Measurements from ENCODE around the gene TANK.
A peak's percentile ranks its signal among the peaks of the same experiment; 100 is the strongest.

The TANK gene

GRCh38 chr2:161138429-161138828, 21.8 kb upstream of the TANK start:
- Mint-ChIP-seq H3K27me3 (no peaks in the 10 kb centered on the region), H3K9me3 (no peaks in the 10 kb centered on the region), H3K36me3 (ENCODE audit: insufficient read depth) (peaks cover 10% of the 10 kb centered on the region), H3K4me1 (peaks cover 68% of the 10 kb centered on the region), H3K27ac (ENCODE audit: low read depth) (peak overlapping the region; percentile 97), H3K4me3 (peak overlapping the region; percentile 91)
- DNase-seq (ENCODE audit: low spot score in 2 of 2), result peak in 1 of 2 donors; percentile 13
- peak; percentile 31 for ATAC-seq (replicated peaks; ENCODE audit: extremely low read depth, poor library complexity, severe bottlenecking)

DNA sequence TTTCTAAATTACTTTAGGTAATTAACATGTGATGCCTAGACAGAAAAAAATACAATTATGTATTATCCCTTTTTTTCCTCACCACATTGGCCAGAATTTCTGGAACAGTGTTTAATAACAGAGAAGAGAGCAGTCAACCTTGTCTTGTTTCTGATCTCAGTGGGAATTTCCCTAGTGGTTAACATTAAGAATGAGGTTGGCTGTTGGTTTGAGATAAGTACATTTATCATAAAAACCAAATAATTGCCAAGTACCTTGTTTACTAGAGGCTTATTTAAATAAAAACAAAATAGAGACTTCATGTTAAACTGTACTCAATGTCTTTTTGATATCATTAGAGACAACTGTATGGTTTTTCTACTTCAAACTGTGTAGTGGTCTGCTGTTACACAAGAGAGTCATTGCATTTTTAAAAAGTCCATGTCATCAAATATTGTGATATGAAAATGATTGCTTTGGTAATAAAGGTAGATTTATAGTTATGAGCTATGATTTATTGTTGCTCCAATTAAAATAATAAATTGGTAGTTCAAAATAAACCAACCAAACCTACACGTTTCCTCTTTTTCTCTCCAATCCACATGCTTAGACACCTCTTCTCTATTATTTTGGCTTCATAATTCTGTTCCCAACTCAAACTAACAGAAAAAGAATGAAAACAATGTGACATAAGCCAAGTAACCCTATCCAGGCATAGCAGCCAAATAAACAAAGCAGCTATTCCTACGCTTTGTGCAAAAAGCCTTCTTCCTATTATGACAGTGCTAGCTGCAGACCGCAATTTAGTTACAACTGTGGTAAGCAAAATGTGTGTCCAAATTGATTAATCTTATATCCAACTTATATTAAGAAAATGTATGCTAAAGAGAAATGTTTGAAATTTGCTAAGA, 20.9 kb upstream of the TANK start:
- Mint-ChIP-seq H3K27ac (ENCODE audit: low read depth) (peak overlapping the region; percentile 97), H3K4me1 (peaks cover 77% of the 10 kb centered on the region), H3K9me3 (no peaks in the 10 kb centered on the region), H3K4me3 (peak overlapping the region; percentile 91), H3K36me3 (ENCODE audit: insufficient read depth) (peaks cover 10% of the 10 kb centered on the region), H3K27me3 (no peaks in the 10 kb centered on the region)
- DNase-seq (ENCODE audit: low spot score in 2 of 2), result no peak
- peak; percentile 55 for ATAC-seq (replicated peaks; ENCODE audit: extremely low read depth, poor library complexity, severe bottlenecking)

DNA sequence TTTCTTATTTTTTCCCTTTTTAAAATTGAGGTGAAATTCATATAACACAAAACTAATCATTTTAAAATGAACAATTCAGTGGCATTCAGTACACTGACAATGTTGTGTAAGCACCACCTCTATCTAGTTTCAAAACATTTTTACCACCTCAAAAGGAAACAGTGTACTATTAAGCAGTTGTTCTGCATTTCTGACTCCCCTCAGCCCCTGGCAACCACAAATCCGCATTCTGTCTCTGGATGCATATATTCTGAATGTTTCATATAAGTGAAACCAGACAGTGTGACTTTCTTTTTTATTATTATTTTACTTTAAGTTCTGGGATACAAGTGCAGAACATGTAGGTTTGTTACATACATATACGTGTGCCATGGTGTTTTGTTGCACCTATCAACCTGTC, 19.2 kb upstream of the TANK start:
- DNase-seq (ENCODE audit: low spot score in 2 of 2) (peak in 1 of 2 donors; percentile 17), ATAC-seq (replicated peaks; ENCODE audit: extremely low read depth, poor library complexity, severe bottlenecking) (peak; percentile 17)
- H3K9me3 Mint-ChIP-seq, result no peaks in the 10 kb centered on the region
- peak overlapping the region; percentile 61 for H3K4me3 Mint-ChIP-seq
- H3K36me3 Mint-ChIP-seq (ENCODE audit: insufficient read depth), result peaks cover 10% of the 10 kb centered on the region
- peaks cover 86% of the 10 kb centered on the region for H3K4me1 Mint-ChIP-seq
- no peaks in the 10 kb centered on the region for H3K27me3 Mint-ChIP-seq
- H3K27ac Mint-ChIP-seq (ENCODE audit: low read depth), result peak overlapping the region; percentile 97

DNA sequence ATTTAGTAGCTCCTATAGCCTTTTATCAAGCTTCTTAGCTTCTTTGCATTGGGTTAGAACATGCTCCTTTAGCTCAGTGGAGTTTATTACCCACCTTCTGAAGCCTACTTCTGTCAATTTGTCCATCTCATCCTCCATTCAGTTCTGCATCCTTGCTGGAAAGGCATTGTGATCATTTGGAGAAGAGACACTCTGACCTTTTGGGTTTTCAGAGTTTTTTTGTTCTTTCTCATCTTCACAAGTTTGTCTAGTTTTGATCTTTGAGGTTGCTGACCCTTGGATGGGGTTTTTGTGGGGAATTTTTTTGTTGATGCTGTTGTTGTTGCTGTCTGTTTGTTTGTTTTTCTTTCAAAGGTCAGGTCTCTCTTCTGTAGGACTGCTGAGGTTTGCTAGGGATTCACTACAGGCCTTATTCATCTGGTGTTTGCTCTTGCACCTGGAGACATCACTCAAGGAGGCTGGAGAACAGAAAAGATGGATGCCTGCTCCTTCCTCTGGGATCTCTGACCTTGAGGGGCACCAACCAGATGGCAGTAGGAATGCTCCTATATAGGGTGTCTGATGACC, 13.9 kb upstream of the TANK start:
- no peak for ATAC-seq (replicated peaks; ENCODE audit: extremely low read depth, poor library complexity, severe bottlenecking)
- Mint-ChIP-seq H3K9me3 (peaks cover 8% of the 10 kb centered on the region), H3K4me1 (peaks cover 68% of the 10 kb centered on the region), H3K27me3 (no peaks in the 10 kb centered on the region), H3K4me3 (no peak overlapping the region), H3K36me3 (ENCODE audit: insufficient read depth) (peaks cover 8% of the 10 kb centered on the region), H3K27ac (ENCODE audit: low read depth) (no peak overlapping the region)
- no peak for DNase-seq (ENCODE audit: low spot score in 2 of 2)

DNA sequence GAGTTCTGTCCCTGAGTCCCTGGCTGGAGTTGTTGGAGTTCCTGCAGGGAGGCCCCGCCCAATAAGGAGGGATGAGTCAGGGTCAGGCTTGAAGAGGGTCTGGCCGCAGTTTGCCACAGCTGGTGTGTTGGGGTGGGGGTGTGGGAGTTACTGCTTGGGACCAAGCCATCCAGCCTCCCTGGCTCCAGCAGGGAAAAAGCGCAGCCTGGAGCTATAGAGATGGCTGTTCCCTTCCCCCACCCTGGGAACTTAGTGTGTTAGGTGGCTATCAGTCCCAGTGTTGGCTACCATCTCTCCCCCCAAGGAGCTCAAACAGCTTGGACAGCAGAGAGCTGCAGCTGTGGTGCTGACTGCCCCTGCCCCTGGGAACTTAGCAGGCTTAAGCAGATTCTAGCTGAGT, 13.2 kb upstream of the TANK start:
- Mint-ChIP-seq H3K9me3 (peaks cover 14% of the 10 kb centered on the region), H3K36me3 (ENCODE audit: insufficient read depth) (peaks cover 9% of the 10 kb centered on the region), H3K4me1 (peaks cover 65% of the 10 kb centered on the region), H3K4me3 (no peak overlapping the region), H3K27ac (ENCODE audit: low read depth) (no peak overlapping the region), H3K27me3 (no peaks in the 10 kb centered on the region)
- DNase-seq (ENCODE audit: low spot score in 2 of 2) (no peak), ATAC-seq (replicated peaks; ENCODE audit: extremely low read depth, poor library complexity, severe bottlenecking) (no peak)

DNA sequence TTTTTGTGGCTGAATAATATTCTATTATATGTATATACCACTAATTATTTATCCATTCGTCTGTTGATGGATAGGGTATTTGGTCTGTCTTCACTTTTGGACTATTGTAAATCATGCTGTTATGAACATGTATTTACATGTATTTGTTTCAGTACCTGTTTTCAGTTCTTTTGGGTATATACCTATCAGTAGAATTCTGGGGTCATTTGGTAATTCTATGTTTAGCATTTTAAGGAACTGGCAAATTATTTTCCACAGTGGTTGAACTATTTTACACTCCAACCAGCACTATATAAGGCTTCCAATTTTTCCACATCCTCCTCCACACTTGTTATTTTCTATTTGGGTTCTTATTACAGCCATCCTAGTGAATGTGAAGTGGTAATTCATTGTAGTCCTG, 12.4 kb upstream of the TANK start:
- Mint-ChIP-seq H3K36me3 (ENCODE audit: insufficient read depth) (peaks cover 9% of the 10 kb centered on the region), H3K27me3 (no peaks in the 10 kb centered on the region), H3K27ac (ENCODE audit: low read depth) (no peak overlapping the region), H3K4me3 (no peak overlapping the region), H3K9me3 (peaks cover 19% of the 10 kb centered on the region), H3K4me1 (peaks cover 58% of the 10 kb centered on the region)
- no peak for DNase-seq (ENCODE audit: low spot score in 2 of 2)
- ATAC-seq (replicated peaks; ENCODE audit: extremely low read depth, poor library complexity, severe bottlenecking), result no peak

DNA sequence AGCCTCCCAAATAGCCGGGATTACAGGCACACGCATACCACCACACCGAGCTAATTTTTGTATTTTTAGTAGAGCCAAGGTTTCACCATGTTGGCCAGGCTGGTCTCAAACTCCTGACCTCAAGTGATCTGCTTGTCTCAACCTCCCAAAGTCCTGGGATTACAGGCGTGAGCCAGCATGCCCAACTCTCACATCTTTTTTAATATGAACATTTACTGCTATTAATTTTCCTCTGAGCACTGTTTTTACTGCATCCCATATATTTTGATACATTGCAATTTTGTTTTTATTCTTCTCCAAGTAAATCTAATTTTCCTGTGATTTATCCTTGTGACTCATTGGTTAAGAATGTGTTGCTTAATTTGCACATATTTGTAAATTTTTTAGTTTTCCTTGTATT, 9.5 kb upstream of the TANK start:
- no peaks in the 10 kb centered on the region for H3K27me3 Mint-ChIP-seq
- ATAC-seq (replicated peaks; ENCODE audit: extremely low read depth, poor library complexity, severe bottlenecking) (no peak), DNase-seq (ENCODE audit: low spot score in 2 of 2) (no peak)
- H3K4me3 Mint-ChIP-seq, result no peak overlapping the region
- H3K36me3 Mint-ChIP-seq (ENCODE audit: insufficient read depth), result peaks cover 9% of the 10 kb centered on the region
- peak overlapping the region; percentile 66 for H3K27ac Mint-ChIP-seq (ENCODE audit: low read depth)
- peaks cover 19% of the 10 kb centered on the region for H3K9me3 Mint-ChIP-seq
- peaks cover 41% of the 10 kb centered on the region for H3K4me1 Mint-ChIP-seq

DNA sequence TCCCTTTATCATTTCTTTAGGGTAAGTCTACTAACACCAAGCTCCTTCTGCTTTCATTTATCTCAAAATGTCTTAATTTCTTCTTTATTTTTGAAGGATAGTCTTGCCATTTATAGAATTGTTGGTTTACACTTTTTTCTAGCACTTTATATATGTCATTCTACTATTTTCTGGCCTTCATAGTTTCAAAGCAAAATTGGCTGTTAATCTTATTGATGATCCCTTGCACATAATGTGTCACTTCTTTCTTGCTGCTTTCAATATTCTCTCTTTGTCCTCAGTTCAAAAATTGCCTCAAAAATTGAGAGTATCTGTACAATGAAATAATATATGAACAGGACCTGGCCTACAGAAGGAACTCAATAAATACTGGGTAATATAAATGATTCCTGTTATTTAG, 7.9 kb upstream of the TANK start:
- Mint-ChIP-seq H3K4me1 (peaks cover 36% of the 10 kb centered on the region), H3K27me3 (no peaks in the 10 kb centered on the region), H3K4me3 (no peak overlapping the region), H3K9me3 (peaks cover 19% of the 10 kb centered on the region), H3K36me3 (ENCODE audit: insufficient read depth) (peaks cover 4% of the 10 kb centered on the region), H3K27ac (ENCODE audit: low read depth) (no peak overlapping the region)
- DNase-seq (ENCODE audit: low spot score in 2 of 2), result no peak
- no peak for ATAC-seq (replicated peaks; ENCODE audit: extremely low read depth, poor library complexity, severe bottlenecking)

DNA sequence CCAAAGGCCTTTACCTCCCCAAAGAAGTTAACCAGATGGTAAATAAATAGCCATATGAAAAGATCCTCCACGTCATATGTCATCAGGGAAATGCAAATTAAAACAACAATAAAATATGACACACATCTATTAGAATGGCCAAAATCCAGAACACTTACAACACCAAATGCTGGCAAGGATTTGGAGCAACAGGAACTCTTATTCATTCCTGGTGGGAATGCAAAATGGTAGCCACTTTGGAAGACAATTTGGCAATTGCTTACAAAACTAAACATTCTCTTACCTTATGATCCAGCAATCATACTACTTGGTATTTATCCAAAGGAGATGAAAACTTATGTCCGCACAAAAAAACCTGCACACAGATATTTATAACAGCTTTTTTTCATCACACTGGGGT, 1.3 kb upstream of the TANK start:
- H3K27ac Mint-ChIP-seq (ENCODE audit: low read depth), result peak overlapping the region; percentile 99
- H3K9me3 Mint-ChIP-seq, result no peaks in the 10 kb centered on the region
- H3K27me3 Mint-ChIP-seq, result no peaks in the 10 kb centered on the region
- peaks cover 46% of the 10 kb centered on the region for H3K4me1 Mint-ChIP-seq
- DNase-seq (ENCODE audit: low spot score in 2 of 2) (no peak), ATAC-seq (replicated peaks; ENCODE audit: extremely low read depth, poor library complexity, severe bottlenecking) (no peak)
- peaks cover 16% of the 10 kb centered on the region for H3K36me3 Mint-ChIP-seq (ENCODE audit: insufficient read depth)
- no peak overlapping the region for H3K4me3 Mint-ChIP-seq

- Mint-ChIP-seq H3K27me3 (no peaks in the 10 kb centered on the region), H3K9me3 (no peaks in the 10 kb centered on the region), H3K36me3 (ENCODE audit: insufficient read depth) (peaks cover 16% of the 10 kb centered on the region), H3K4me3 (peak overlapping the region; percentile 99), H3K4me1 (peaks cover 47% of the 10 kb centered on the region), H3K27ac (ENCODE audit: low read depth) (peak overlapping the region; percentile 99)
- no peak for ATAC-seq (replicated peaks; ENCODE audit: extremely low read depth, poor library complexity, severe bottlenecking)
- no peak for DNase-seq (ENCODE audit: low spot score in 2 of 2)
Observed at GRCh38 chr2:161159456-161160225, 587 bp upstream of the TANK start.

DNA sequence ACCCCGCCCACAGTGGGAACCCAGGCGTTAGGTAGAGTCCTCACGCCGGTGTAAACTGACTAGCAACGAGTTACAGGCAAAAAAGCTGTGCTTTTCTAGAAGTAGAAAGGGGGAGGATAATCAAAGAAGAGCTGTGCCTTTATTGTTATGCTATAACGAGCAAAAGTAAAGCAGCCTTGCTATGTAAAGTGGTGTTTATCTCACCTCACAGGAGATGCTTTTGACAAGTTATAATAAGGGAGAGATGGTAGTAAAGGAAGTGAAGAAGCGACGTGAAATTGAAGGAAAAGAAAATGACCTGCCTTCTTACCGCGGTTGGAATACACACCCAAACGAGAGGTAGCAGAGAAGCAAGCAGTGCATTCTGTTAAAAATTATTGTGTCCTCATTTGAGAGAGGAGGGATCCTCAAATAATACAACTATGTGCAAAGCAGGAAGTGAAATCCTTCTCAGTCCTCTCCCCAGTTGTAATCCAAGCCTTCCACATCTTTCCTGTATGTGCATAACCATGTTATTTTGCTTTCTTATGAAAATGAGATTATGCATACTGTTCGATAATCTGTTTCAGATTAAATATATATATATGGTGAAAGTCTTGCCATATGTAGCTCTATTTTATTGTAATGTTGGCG, 962 bp downstream of the TANK start:
- ATAC-seq (replicated peaks; ENCODE audit: extremely low read depth, poor library complexity, severe bottlenecking) (peak; percentile 47), DNase-seq (ENCODE audit: low spot score in 2 of 2) (no peak)
- H3K27ac Mint-ChIP-seq (ENCODE audit: low read depth), result peak overlapping the region; percentile 99
- no peaks in the 10 kb centered on the region for H3K27me3 Mint-ChIP-seq
- peaks cover 56% of the 10 kb centered on the region for H3K4me1 Mint-ChIP-seq
- no peaks in the 10 kb centered on the region for H3K9me3 Mint-ChIP-seq
- peak overlapping the region; percentile 99 for H3K4me3 Mint-ChIP-seq
- peaks cover 18% of the 10 kb centered on the region for H3K36me3 Mint-ChIP-seq (ENCODE audit: insufficient read depth)

GRCh38 chr2:161163440-161163839, 3.2 kb downstream of the TANK start:
- no peaks in the 10 kb centered on the region for H3K27me3 Mint-ChIP-seq
- H3K4me1 Mint-ChIP-seq, result peaks cover 63% of the 10 kb centered on the region
- H3K27ac Mint-ChIP-seq (ENCODE audit: low read depth), result peak overlapping the region; percentile 87
- H3K36me3 Mint-ChIP-seq (ENCODE audit: insufficient read depth), result peaks cover 24% of the 10 kb centered on the region
- H3K4me3 Mint-ChIP-seq, result peak overlapping the region; percentile 72
- ATAC-seq (replicated peaks; ENCODE audit: extremely low read depth, poor library complexity, severe bottlenecking) (no peak), DNase-seq (ENCODE audit: low spot score in 2 of 2) (no peak)
- H3K9me3 Mint-ChIP-seq, result no peaks in the 10 kb centered on the region

All from central memory CD8-positive, alpha-beta T cell (primary cell).